Small intestine (tissue), 7 donors: ENCODE results near the gene LIMCH1. TPM values are rescaled to one million over a fixed set of nuclear protein-coding genes. Genes with fewer than 3 reads are reported as not detected.

Experiments used
- DNase-seq, 2 donors: peaks; one replicate each; pipeline versions ENCODE4 v3.0.0 to v3.0.0-alpha.2; 2013
- FAIRE-seq: peaks from 2 replicates; lab custom pipeline; 2012; peaks lifted over from hg19 to GRCh38; lab: Jason Lieb, UNC
- H3K27ac ChIP-seq, 3 donors: one replicate each; pipeline ENCODE4 v1.5.1; 2013; ENCODE audit warnings: low read length in 2 of 3, mild to moderate bottlenecking in 2 of 3, control low read depth in 1 of 3, inconsistent platforms in 1 of 3, low read depth in 1 of 3, moderate library complexity in 1 of 3
- H3K27me3 ChIP-seq, 3 donors: one replicate each; pipeline ENCODE4 v1.6.1; 2013; ENCODE audit warnings: low read length in 3 of 3, inconsistent platforms in 1 of 3; ENCODE audit not compliant: control insufficient read depth in 3 of 3, insufficient read depth in 3 of 3
- H3K36me3 ChIP-seq, 3 donors: one replicate each; pipeline ENCODE4 v1.6.1; 2013; ENCODE audit warnings: low read length in 3 of 3, inconsistent platforms in 1 of 3, low read depth in 1 of 3, mild to moderate bottlenecking in 1 of 3, moderate library complexity in 1 of 3; ENCODE audit not compliant: control insufficient read depth in 3 of 3, insufficient read depth in 2 of 3
- H3K4me1 ChIP-seq, 3 donors: one replicate each; pipeline ENCODE4 v1.6.1; 2013; ENCODE audit warnings: low read length in 2 of 3, inconsistent platforms in 1 of 3, low read depth in 1 of 3, mild to moderate bottlenecking in 1 of 3, moderate library complexity in 1 of 3; ENCODE audit not compliant: control insufficient read depth in 3 of 3, insufficient read depth in 2 of 3
- H3K4me3 ChIP-seq, 3 donors: one replicate each; pipeline ENCODE4 v1.5.1; 2013; ENCODE audit warnings: low read length in 3 of 3, control low read depth in 1 of 3, inconsistent platforms in 1 of 3, low read depth in 1 of 3, mild to moderate bottlenecking in 1 of 3, moderate library complexity in 1 of 3
- H3K9me3 ChIP-seq, 2 donors: one replicate each; pipeline ENCODE4 v1.6.1; 2013; ENCODE audit warnings: low read depth in 1 of 2, low read length in 1 of 2; ENCODE audit not compliant: control insufficient read depth in 2 of 2, insufficient read depth in 1 of 2
- WGBS, 3 donors: extraction: QIAGEN DNeasy Blood & Tissue Kit; methylation state at CpG; one replicate each; pipeline ENCODE4 v1.1.7; 2013; 5-methylcytosine and 5-hydroxymethylcytosine counted together
- polyA plus RNA-seq, 4 donors: library from polyadenylated mRNA; stranded (reverse) in 3 of 4; unstranded in 1 of 4; fragments of 200-250 nt in 3 of 4; fragments of 120-200 nt in 1 of 4; gene quantifications; one replicate each; pipeline versions ENCODE4 v1.2.1 to v1.2.3, GENCODE V29; 2013
- donor health status: healthy with polysubstance abuse.
- donor health status: control.
- donor health status: control.
- donor health status: Bipolar disorder and iron deficiency.
- donor health status: healthy.

LIMCH1 gene
- polyA plus RNA-seq, 4 donors: 1.6 to 10.8 (median 4.1) TPM

- no peaks in the 10 kb centered on the region for H3K4me1 ChIP-seq
- no peaks in the 10 kb centered on the region for H3K9me3 ChIP-seq
- no peak for DNase-seq
- FAIRE-seq: no peak
- H3K27ac ChIP-seq: no peak overlapping the region
- H3K27me3 ChIP-seq: peaks cover 0 to 6% (median 0%) of the 10 kb centered on the region in 3 donors
- H3K36me3 ChIP-seq: peaks cover 0 to 2% (median 0%) of the 10 kb centered on the region in 3 donors
- WGBS, 3 donors: 80 to 85% (median 83%) methylated on average over 3 of the region's 3 CpGs
- no peak overlapping the region for H3K4me3 ChIP-seq
Observed at GRCh38 chr4:41660352-41660751, 122.4 kb downstream of the LIMCH1 start.

GRCh38 chr4:41661442-41662076, 123.6 kb downstream of the LIMCH1 start:
- Histone ChIP-seq H3K4me3 (no peak overlapping the region), H3K4me1 (no peaks in the 10 kb centered on the region), H3K27ac (no peak overlapping the region), H3K9me3 (no peaks in the 10 kb centered on the region), H3K27me3 (peaks cover 0 to 4% (median 0%) of the 10 kb centered on the region in 3 donors), H3K36me3 (no peaks in the 10 kb centered on the region)
- DNase-seq (peak; percentile 41 to 55), FAIRE-seq (peak; percentile 57)
- WGBS, 3 donors: 47 to 54% (median 49%) methylated on average over 7 of the region's 7 CpGs

DNA sequence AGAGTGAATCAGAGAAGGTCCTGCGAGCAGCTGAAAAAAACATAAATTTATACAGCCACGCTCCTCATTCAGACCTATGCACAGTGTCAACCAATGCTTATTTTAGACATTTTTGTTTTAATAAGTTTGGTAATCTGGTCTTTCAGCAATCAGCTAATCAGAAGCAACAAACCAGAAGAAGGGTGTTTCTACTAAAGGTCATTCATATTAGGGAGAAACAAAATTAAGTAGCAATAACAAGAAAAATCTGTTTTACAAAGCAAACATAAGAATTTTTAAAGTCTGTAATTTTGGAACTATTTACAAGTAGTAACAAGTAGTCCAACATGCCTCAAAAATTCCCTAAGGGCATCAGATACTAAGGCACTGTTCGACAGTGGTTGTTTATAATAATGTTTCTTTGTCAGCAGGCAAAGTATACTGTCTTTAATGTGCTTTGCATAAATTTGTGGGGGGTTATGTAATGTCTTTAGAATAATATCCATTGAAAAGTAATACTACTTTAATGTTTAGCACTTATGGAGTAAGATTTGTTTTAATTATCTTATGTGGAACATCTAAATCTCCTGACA, 127.8 kb downstream of the LIMCH1 start:
- no peak for FAIRE-seq
- Histone ChIP-seq H3K4me3 (no peak overlapping the region), H3K9me3 (no peaks in the 10 kb centered on the region), H3K27me3 (peaks cover 0 to 3% (median 0%) of the 10 kb centered on the region in 3 donors), H3K27ac (no peak overlapping the region), H3K4me1 (no peaks in the 10 kb centered on the region), H3K36me3 (no peaks in the 10 kb centered on the region)
- no peak for DNase-seq
- WGBS, 3 donors: 69 to 84% (median 80%) methylated on average over 3 of the region's 3 CpGs

DNA sequence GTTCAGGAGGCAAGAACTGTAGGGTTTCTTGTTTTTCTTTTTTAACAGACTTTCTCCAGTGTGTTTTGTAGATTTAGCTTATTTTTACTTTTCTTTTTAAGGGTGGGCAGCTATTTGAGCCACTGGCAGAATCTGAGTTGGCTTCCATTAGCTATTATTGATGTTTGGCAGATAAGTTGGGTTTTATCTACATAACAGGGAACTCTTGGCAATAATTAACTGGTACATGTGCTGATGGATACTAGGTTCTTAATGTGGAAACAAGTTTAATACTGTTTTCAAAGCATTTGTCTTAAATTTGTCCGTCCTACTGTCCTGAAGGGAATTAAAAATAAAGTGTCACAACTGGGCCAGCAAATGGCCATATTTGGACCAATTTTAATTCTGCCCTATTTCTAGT, 130.1 kb downstream of the LIMCH1 start:
- Histone ChIP-seq H3K36me3 (no peaks in the 10 kb centered on the region), H3K27me3 (peaks cover 0 to 4% (median 0%) of the 10 kb centered on the region in 3 donors), H3K9me3 (no peaks in the 10 kb centered on the region), H3K4me1 (no peaks in the 10 kb centered on the region), H3K27ac (no peak overlapping the region), H3K4me3 (no peak overlapping the region)
- no peak for DNase-seq
- WGBS, 3 donors: 22 to 64% (median 35%) methylated on average over 1 of the region's 1 CpG
- FAIRE-seq: no peak

DNA sequence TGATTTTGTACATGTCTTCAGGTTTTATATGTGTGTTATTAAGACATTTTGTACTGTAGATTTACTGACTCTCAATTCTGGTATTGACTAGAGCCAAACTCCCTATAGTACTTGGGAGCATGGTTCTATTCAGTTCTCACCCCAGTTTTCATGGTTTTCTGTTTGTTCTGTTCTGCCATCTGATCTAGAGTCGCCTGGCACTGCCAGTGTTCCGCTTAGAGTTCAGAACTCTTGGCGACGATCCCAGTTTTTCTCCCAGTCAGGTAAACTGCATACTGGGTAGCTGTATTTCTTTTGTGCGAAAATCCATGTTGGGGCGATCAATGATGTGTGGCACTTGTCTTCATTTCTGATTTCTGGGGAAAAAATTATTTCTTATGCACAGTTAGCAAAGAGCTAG, 132.6 kb downstream of the LIMCH1 start:
- no peaks in the 10 kb centered on the region for H3K9me3 ChIP-seq
- FAIRE-seq (no peak), DNase-seq (no peak)
- H3K4me3 ChIP-seq: no peak overlapping the region
- peaks cover 0 to 6% (median 0%) of the 10 kb centered on the region in 3 donors for H3K27me3 ChIP-seq
- 64 to 86% (median 69%) methylated on average over 6 of the region's 6 CpGs for WGBS, 3 donors
- H3K36me3 ChIP-seq: no peaks in the 10 kb centered on the region
- H3K27ac ChIP-seq: no peak overlapping the region
- H3K4me1 ChIP-seq: no peaks in the 10 kb centered on the region

GRCh38 chr4:41670982-41671381, 133.0 kb downstream of the LIMCH1 start:
- no peaks in the 10 kb centered on the region for H3K9me3 ChIP-seq
- no peaks in the 10 kb centered on the region for H3K4me1 ChIP-seq
- no peaks in the 10 kb centered on the region for H3K36me3 ChIP-seq
- no peak overlapping the region for H3K27ac ChIP-seq
- no peak for DNase-seq
- no peak for FAIRE-seq
- H3K27me3 ChIP-seq: peaks cover 0 to 6% (median 0%) of the 10 kb centered on the region in 3 donors
- no peak overlapping the region for H3K4me3 ChIP-seq

DNA sequence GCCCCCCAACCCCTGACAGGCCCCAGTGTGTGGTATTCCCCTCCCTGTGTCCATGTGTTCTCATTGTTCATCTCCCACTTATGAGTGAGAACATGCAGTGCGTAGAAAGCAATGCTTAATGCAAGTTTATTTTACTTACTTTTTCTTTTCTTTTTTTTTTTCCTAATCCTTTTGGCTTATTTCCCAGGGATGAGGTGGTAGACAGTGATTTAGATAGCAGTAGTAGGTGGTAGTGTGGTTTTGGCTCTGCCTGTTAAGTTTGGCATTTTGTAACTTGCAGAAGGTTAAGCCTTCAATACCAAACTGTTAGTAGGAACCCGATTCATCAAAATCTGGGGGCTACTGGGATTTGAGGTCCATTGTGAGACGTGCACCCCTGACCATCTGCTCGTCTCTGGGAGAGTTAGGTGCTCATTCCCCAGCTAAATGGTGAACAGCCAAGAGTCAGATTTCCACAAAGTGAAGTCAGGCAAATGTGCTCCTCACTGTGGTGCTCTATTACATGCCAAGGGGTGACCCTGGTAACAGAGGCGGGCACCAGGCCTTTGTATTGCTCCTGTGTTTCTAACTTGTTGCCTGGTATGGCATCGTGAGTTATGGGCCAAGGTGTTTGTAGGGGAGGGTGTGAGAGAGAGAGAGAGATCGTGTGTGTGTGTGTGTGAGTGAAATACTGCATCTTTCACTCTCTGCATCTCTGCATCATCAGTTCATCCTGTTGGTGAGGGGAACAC, 140.3 kb downstream of the LIMCH1 start:
- H3K9me3 ChIP-seq: no peaks in the 10 kb centered on the region
- H3K27ac ChIP-seq: no peak overlapping the region
- H3K27me3 ChIP-seq: no peaks in the 10 kb centered on the region
- H3K4me3 ChIP-seq: no peak overlapping the region
- FAIRE-seq: no peak
- H3K36me3 ChIP-seq: peaks cover 0 to 2% (median 0%) of the 10 kb centered on the region in 3 donors
- no peak for DNase-seq
- no peaks in the 10 kb centered on the region for H3K4me1 ChIP-seq
- WGBS, 3 donors: 66 to 84% (median 76%) methylated on average over 7 of the region's 7 CpGs

DNA sequence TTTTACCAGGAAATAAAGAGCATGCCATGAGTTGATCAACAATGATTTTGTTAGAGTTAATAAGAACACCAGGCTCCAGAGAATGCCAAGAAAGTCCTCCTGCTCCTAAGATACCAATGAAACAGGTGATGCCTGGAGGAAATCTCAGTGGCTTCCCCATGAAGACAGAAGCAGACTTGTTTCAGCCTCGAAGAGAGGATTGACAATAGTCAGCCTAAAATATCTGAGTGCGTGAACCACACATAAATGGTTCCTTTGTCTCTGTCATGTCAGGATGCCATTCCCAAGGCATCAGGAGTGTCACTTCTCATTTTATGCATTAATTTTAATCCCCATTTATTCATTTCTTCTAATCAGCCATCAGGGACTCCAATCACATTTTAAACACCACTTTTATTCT, 141.0 kb downstream of the LIMCH1 start:
- H3K4me1 ChIP-seq: no peaks in the 10 kb centered on the region

More for the DNA sequence above, 141.0 kb downstream of the LIMCH1 start:
- Histone ChIP-seq H3K36me3 (peaks cover 0 to 2% (median 0%) of the 10 kb centered on the region in 3 donors), H3K4me3 (no peak overlapping the region), H3K27ac (no peak overlapping the region), H3K27me3 (no peaks in the 10 kb centered on the region), H3K9me3 (no peaks in the 10 kb centered on the region)
- no peak for DNase-seq
- WGBS, 3 donors: 82 to 85% (median 84%) methylated on average over 2 of the region's 2 CpGs
- no peak for FAIRE-seq
